OCI-LY1 (cell line): Measurements from ENCODE around the gene SUSD1.

Source experiments
- CTCF ChIP-seq: fragments of 200-600 bp; sonication (generic), shearing (Covaris generic); IDR thresholded peaks from 2 replicates; pipeline ENCODE4 v1.5.1; 2017; ENCODE audit warnings: mild to moderate bottlenecking, antibody characterized with exemption, low read length, moderate library complexity, mixed read lengths
- EZH2 ChIP-seq: fragments of 200-600 bp; sonication (generic), shearing (Covaris generic); IDR thresholded peaks from 2 replicates; pipeline ENCODE4 v1.8.0; 2017; ENCODE audit warnings: borderline replicate concordance, mixed run types, mild to moderate bottlenecking, antibody characterized with exemption, low read length, moderate library complexity, mixed read lengths

- no peak for TF ChIP-seq CTCF
- TF ChIP-seq EZH2, result no peak
These were observed 63.6 kb downstream of the SUSD1 start for GRCh38 chr9:112111461-112111860.
